Stimulated activated CD4-positive, alpha-beta T cell treated with anti-CD3 and anti-CD28 coated beads, TNF-alpha, amount 100 ng/mL, for 48 hours (primary cell): ENCODE results near the gene KLF9.
A peak's percentile ranks its signal among the peaks of the same experiment; 100 is the strongest.

Experiments
- DNase-seq, 3 donors: peaks; one replicate each; pipeline ENCODE4 v3.0.0-alpha.2; 2020; ENCODE audit warnings: low read depth in 3 of 3

The KLF9 gene

DNA sequence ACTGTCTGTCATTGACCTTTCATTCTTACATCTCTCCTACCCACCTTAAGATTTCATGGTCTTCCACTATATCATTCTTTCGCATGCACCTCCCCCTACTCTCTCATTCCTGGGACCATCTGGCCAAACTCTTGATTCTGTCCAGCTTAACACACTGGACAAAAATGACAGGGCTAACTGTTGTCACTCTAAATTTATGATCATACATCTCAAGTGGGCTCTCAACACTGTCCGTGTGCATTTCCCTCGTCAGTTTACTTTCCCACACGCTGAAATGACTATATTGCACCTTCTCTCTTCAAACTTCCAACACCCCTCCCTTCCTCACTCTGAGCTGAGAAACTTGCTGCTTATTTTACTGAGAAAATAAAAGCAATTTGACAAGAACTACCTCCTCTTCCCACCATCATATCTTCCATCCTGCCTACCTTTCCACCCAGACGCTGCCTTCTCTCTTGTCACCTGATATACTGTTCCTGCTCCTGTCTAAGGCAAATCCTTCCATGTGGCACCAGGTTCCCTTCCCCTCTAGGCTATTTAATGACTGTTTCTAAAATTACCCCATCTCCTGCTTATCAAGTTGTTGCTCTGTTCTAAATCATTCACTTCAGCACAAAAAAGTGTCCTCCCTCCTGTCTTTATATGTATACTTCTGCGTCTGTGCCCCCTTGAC is 8.1 kb upstream of the KLF9 start:
- no peak for DNase-seq

DNA sequence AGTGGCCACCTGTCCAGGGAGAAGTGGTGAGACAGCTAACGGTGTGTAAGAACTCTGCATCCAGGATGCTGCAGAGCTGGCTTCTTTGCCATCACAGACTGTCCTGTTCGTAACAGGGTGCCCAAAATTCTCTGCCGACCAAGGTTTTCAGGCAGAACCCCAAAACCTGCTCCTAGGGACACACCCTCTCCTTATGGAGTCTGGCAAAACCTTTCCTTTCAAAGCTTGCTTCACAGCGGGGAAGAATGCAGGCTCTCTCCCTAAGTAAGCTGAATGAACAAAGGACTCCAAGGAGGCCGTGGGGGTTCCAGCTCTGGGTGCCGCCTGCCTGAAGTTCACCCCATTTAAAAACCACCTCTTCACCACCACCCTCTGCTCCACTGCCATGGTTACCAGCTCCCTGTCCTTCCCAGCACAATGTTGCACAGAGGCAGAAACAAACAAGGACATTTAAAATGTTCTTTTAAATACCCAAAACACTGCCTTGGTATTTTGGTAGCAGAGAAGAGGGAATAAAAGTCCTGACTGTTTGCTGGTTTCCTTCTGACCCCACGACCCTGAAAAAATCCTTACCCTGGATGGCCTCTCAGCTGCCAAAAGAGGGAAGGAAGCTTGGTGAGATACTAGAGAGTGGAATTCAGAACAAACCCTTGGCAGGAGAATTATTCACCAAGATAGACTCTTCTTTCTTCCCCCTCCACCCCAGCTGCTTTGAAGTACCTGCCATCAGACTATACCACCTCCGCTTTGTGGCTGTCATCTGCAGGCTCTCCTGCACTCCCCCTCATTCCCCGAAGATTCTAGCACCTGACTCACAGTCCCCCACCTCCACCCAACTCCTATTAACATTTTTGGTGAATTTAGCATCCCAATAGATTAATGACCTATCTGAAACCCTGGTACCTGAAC is 7.1 kb upstream of the KLF9 start:
- no peak for DNase-seq

DNA sequence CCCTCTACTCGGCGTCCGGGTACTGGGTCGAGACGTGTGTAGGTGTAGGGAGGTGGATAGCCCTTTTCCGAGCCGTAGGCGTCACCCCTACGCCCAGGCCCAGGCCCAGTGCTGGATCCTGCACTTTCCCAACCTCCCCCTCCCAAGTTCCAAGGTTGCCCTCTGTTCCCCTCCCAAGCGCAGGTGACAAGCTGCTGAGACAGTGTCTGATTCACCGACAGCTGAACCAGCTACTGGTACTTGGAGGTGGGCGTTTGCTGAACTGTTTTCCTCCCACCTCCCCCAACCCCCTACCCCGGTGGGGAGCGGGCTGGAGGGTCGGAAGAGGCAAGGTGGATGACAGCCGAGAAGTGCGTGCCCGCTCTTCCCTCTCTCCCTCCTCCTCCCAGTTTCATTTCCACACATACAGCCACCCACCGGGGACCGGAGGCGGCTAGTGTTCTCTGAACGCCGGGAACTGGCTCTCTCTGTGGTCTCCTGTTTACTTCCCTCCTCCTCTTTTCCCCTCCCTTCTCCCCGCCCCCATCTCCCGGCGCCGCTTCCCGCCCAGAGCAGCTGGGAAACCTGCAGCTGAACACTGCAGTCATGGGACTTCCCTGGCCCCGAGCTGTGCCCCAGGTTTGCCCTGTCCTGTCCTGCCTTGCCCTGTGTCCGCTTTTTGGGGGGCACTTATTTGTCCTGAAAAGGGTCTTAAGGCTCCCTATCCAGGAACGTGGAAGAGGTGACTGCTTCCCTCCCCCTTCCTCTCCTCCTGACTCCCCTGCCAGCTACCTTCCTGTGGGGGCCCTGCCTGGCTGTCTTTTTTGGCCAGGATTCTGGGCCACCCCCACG is 6.2 kb upstream of the KLF9 start:
- peak in 1 of 3 donors; percentile 51 for DNase-seq

DNA sequence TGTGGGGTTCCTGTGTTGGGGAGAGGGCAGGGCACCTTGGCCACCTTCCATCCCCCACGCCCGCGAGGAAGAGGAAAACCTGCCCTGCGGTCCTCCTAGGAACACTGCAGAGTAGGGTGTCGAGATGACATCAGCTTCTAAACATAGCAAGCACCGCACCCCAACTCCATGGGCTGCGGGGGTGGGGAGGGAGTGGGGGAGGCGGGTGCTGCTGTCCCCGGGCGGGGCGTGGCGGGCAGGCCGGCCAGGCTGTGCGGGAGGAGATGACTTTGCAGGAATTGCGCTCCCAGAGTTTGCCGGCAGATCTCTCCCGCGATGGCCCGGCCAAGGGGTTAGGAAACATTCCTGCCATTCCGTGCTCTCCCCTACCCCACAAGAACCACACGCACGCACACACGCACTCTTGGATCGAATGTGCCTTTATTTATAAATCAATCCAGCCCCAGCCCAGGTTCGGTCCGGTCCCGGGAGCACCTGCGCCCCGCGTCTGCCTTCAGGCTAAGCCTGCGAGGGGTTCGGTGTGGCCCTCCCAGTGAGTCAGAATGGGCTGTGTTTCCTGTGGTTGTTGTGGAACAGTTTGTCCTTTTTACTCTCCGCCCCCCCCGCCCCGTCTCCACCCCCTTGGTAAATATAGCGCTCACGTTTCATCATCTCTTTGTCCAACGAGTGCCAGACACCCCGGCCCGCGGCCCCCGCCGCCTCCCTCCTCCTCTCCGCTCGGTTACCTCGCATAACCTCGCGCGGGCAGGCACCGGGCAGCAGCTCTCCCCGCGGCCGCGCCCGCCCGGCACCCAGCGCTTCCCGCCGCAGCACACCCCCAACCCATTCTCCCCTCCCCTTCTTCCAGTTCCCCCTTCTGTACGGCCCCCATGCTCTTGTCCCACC is 5.3 kb upstream of the KLF9 start:
- DNase-seq, result peak; percentile 64 to 80 (median 76)

DNA sequence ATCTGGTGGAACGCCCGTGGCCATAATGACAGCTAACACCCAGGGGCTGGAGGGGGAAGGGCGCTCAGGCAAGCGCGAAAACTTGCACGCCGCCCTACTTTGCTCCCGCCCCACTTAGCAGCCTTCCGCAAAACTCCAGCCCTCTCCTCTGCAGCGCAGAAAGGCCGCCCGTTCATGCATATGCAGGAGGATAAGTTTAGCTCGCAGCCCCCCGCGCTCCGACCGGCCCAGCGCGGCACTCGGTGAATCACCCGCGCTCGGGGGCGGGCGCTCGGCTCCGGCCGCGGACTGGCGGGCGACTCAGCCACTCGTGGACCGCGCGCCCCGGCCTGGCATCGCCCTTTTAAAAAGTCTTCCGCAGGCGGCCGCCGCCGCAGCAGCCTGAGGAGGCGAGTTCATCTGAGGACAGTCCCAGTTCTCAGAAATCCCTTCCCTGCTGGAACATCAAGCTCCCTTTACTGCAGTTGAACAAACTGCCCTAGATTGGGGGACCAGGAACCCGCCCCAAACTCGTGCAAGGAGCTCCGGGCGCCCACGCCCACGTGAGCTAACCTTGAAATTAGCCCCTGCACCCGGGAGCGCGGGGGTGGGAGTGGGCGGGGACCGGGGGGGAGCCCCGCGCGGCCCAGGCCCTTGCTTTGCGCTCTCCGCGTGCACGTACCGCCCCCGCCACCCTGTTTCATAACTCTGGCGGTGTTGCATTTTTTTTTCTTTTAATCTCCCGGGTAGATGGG is 4.5 kb upstream of the KLF9 start:
- peak; percentile 59 to 79 (median 76) for DNase-seq

DNA sequence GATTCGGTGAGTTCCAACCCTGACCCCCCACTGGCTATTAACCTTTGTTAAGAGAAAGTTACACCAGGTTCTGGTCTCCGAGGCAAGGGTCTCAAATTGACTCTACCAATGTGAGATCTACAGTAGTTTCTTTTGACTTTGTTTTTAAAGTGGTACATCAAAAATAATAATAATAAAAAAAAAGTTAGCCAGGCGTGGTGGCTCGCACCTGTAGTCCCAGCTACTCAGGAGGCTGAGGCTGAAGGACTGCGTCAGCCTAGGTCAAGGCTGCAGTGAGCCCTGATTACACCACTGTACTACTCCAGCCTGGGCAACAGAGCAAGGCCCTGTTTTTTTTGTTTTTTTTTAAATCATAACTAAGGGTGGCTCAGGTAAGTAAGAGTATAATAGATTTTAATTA is 1.0 kb upstream of the KLF9 start:
- no peak for DNase-seq

DNA sequence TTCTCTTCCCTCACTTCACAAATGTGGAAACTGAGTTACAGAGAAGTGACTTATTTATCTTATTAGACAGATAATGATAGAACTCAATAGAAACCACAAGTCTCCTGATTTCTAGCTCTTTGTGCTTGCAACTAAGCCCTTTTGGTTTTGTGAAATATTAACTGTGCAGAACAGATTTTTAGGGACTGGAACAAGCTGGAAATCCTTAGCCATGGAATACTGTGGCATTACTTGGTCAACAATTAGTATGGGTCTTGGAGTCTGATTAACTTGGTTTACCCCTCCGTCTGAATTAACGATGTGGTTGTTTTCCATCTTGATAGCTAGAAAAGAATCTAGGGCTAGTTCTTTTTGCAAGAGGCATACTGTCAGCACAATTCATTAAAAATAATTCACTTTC is 584 bp upstream of the KLF9 start:
- DNase-seq, result no peak

DNA sequence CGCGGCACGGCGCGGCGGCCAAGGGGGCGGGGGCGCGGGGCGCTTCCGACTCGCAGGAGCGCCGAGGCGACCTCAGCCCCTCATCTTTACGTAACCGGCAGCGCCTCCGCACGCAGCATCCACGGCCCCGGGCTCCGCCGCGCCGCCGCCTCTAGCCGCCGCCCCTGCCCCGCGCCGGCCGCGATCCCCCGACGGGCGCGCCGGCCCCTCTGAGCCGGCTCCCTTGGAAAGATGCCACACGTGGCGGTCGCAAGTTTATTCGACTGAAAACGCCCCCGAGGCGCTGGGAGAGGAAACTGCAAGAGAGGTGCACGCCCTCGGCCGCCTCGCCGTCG is 1.0 kb downstream of the KLF9 start:
- peak in 1 of 3 donors; percentile 68 for DNase-seq

DNA sequence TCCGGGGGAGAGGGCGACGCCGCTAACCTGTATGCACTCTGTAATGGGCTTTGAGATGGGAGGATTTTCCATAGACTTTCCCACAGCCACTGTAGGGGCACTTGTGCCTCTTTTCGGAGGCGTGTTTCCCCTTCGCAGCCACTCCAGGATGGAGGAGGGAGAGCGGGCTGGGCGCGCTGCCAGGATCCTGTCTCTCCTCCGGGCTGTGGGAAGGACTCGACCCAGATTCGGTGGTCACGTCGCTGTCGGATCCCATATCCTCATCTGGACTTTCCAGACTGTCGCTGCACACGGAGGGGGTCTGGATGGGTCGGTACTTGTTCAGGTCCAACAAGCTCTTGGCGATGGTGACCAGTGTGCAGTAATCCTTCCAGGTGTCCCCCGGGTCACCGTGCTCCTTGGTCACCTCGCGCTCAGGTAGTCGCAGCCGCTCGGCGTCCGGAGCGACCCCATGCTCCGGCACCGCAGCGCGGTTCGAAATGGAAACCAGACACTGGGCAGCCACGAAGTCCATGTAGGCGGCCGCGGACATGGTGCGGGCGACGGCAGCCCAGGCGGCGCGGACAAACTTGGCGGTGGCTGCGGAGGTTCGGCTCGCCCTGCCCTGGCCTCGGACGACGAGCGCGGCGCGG is 1.5 kb downstream of the KLF9 start:
- DNase-seq, result peak in 1 of 3 donors; percentile 36

DNA sequence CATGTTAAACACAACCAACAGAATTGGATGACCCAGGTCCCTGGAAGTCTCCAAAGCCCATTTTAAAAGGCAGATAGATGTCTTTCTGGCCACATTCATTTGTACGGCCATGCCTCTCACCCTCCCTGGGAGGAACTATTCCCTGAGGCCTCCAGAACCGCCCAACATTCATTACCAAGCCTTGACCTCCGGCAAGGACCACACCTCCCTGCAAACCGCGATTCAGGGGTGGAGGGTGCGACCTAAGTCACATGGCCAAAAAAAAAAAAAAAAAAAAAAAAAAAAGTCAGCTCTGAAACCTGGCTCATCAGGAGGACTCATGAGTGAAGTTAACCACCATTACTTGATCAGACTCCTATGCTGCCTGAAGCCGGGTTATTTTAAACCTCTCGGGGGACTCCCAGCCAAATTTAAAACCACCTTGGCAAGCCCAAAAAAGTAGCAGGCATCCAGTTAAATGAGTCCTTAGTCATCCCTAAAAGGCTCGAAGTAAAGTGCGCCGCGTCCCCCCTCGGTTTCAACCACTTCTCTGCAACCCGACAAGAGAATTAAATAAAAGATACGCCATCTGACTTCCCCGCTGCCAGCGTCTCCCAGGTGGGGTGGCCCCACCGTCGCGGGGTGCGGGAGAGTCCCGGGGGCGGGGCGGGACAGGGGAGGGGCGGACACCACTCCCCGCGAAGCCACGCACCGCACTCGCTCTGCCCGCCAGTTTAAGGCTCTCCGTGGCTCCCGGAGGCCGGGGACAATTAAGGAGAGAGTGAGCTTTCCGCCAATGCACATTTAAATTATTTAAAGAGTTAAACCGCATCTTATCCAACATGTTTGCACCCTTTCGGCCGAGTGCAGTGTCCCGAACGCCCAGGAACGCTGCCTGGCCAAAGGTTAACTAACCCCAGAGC is 2.3 kb downstream of the KLF9 start:
- peak in 2 of 3 donors; percentile 58 to 61 for DNase-seq

DNA sequence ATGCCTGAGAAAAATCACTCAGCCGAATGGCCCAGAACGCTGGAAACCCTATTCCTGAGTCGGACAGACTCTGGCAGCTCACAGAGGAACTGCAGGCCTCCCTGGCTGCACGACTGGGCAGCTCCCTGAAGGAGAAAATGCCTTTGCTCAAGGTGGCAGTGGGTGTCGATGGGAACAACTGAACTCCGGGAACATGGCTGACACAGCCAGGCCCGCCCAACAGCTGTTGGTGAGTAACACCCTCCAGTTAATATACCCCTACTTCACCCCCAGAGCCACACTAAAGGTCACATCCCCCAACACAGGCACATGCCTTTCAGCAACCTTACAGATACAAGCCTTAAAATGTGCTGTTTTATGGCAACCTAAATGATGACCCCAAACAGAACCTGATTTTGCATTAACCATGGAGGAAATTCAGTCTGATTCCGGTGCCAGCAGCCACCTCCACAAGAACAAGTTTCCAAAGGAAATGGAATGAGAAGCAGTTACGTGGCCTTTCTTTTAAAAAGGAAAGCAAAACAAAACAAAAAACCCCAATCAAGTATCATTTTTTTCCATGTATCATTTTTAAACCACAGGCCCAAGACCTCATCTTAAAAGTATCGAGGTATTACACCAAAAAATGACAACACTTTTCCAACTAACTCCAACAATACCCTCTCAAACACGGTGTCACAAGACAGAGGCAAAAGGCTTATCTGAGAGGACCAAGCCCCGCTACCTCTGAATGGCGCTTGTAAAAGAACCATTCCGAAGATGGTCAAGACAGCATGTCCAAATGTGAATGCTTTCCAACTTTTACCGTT is 3.1 kb downstream of the KLF9 start:
- DNase-seq, result peak in 1 of 3 donors; percentile 35

DNA sequence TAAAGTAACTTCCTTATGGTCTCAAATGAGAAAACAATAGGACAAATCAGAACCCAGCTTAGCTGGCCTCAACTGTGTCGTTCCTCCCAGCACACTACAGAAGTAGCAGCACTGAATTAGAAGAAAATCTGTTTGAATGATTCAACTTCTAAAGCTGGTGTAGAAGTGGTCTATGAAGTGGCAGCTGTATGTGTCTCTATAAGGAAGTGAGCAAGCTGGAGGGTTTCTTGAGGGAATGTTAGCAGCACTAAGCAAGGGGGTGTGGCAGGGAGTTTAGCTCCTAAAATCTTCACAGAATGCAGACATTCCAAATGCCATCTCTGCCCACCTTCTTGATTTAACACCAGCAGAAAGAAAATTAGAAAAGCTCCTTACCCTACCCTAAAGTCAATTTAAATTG is 4.1 kb downstream of the KLF9 start:
- DNase-seq, result no peak

DNA sequence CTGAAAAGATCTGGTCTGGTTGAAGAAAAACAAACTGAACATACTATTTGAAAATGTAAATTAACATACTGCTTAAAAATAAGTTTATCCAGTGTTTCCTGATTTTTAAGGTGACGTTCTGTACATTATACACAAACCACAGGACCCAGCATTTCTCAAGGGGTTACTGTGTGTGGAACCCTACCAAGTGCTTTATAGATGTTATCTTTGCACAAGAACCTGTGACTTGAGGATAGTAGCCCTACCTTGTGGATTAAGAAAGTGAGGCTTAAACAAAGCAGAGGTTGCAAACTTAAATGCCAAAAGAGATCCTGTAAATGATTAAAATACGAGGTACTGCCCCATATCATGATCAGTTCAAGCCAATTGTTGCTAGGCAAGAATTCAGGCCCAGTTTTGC is 4.7 kb downstream of the KLF9 start:
- no peak for DNase-seq

DNA sequence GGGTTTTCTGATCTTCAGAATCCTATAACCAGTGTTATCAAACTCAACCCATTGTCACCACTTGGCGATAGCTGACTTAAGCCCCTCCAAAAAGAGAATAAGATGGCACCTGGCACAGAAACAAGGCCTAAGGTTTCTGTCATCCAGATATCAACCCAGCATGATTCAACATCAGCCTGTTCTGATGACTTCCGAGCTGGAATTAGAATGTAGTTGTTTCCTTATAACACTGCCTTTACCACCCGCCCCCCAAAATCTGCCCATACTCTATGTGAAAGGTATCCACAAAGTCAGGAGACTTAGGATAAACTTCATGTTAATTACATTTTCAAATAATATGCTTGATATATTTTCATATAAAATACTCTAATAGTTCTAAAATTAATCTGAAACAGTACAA is 5.2 kb downstream of the KLF9 start:
- DNase-seq, result no peak

DNA sequence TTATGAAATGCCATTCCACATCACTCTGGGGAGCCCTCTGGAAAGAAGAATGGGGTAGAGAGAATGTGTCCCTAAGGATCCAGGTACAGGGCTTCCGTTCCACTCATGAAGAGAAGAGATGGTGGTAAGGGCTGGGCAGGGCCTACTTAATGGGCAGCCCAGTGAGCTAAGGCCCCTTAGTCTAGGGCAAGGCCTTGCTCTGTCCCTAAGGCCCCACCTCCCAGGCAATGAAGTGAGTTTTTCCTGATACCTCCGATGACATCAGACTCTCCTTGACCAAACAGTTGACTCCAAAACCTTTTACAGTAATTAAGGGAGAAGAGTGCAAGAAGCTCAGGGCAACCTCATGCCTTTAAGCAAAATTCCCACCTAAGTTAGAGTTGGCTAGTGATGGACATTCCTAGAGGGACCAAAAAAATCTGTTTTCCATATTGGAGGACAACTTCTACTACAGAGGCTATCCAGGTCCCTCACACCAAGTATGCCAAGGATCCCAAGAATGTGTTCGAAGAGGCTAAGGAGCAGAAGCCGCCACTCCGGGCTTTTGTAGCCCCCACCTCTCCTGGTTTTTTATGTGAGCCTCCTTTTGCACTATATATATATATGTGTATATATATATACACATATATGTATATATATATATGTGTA is 5.9 kb downstream of the KLF9 start:
- no peak for DNase-seq

DNA sequence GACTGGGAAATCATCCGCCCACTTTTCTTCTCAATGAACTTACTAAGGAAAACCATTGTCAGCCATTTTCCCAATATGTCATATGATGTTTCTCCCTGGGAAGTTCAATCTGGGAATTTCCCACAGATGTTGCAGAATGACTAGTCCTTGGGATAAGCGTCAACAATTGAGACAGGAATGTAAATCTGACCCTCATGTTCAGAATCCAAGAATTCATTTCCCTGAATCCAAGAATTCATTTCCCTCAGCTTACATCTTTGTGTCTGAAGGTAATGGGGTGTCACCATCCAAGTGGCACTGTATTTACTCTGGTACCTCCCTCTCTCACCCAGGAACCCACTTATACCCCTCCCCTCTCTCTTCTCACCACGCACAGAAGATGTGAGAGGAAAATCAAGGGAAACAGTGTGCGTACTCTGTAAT is 7.4 kb downstream of the KLF9 start:
- DNase-seq, result no peak

DNA sequence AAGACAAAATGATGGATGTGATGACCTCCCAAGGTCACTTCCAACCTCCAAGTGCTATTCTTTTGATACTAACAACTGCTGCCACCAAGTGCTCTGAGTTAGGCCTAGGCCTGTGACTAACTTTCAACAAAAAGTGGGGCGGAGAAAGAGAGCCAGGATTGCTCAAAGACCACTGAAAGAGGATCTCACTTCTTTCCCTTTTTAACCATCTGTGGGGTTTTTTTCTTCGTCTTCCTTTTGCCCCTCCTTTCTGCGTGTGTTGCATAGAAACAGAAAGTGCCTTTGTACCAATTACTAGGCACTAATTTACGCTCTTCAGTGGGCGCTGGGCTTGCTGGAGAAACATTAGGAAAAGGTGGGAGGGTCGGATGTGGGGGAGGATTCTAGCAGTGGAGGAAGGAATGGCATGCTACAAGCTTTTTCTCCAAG is 8.0 kb downstream of the KLF9 start:
- peak in 1 of 3 donors; percentile 27 for DNase-seq
